Liver (tissue), 9 donors: ENCODE results near the gene GABRG2. TPM values are rescaled to one million over a fixed set of nuclear protein-coding genes. Genes with fewer than 3 reads are reported as not detected.

Source experiments
- DNase-seq: peaks from one replicate; pipeline ENCODE4 v3.0.0-alpha.2; 2017; ENCODE audit warnings: low spot score
- H3K27ac ChIP-seq, 2 donors: one replicate each; pipeline ENCODE4 v1.7.0; 2013; ENCODE audit warnings: inconsistent platforms in 2 of 2, low read length in 2 of 2, control low read depth in 1 of 2, low read depth in 1 of 2, mild to moderate bottlenecking in 1 of 2
- H3K27me3 ChIP-seq, 4 donors: one replicate each; pipeline versions ENCODE4 v1.6.1 to v1.7.0; 2013; ENCODE audit warnings: low read length in 3 of 4, inconsistent platforms in 1 of 4, mild to moderate bottlenecking in 1 of 4, moderate library complexity in 1 of 4; ENCODE audit not compliant: control insufficient read depth in 4 of 4, insufficient read depth in 4 of 4
- H3K36me3 ChIP-seq, 4 donors: one replicate each; pipeline versions ENCODE4 v1.6.1 to v1.7.0; 2013; ENCODE audit warnings: low read length in 3 of 4, mild to moderate bottlenecking in 3 of 4, low read depth in 1 of 4, moderate library complexity in 1 of 4; ENCODE audit not compliant: control insufficient read depth in 4 of 4, insufficient read depth in 3 of 4
- H3K4me1 ChIP-seq, 4 donors: one replicate each; pipeline versions ENCODE4 v1.6.1 to v1.7.0; 2013; ENCODE audit warnings: low read length in 3 of 4, mild to moderate bottlenecking in 3 of 4, moderate library complexity in 1 of 4; ENCODE audit not compliant: control insufficient read depth in 4 of 4, insufficient read depth in 4 of 4
- H3K4me3 ChIP-seq, 3 donors: one replicate each; pipeline versions ENCODE4 v1.6.1 to v1.7.0; 2013; ENCODE audit warnings: low read length in 3 of 3, control low read depth in 1 of 3, low read depth in 1 of 3, mild to moderate bottlenecking in 1 of 3
- H3K9ac ChIP-seq, 2 donors: one replicate each; pipeline ENCODE4 v1.7.0; 2013; ENCODE audit warnings: low read length in 2 of 2, mild to moderate bottlenecking in 2 of 2, moderate library complexity in 2 of 2, control low read depth in 1 of 2, low read depth in 1 of 2
- H3K9me3 ChIP-seq, 4 donors: one replicate each; pipeline versions ENCODE4 v1.6.1 to v1.7.0; 2013; ENCODE audit warnings: low read length in 3 of 4; ENCODE audit not compliant: control insufficient read depth in 4 of 4
- ATF3 ChIP-seq: IDR thresholded peaks from 2 replicates; pipeline ENCODE4 v1.6.1; 2016; ENCODE audit warnings: antibody characterized with exemption
- CTCF ChIP-seq: fragments of 150-350 bp; IDR thresholded peaks from 2 replicates; pipeline ENCODE4 v1.5.1; 2017; ENCODE audit warnings: improper control_type of control experiment, low read depth, low read length; ENCODE audit not compliant: missing input control
- EGR1 ChIP-seq, 2 donors: IDR thresholded peaks; 2 replicates each; pipeline ENCODE4 v1.6.1; 2016 to 2018; ENCODE audit warnings: antibody characterized with exemption in 2 of 2, low read depth in 2 of 2
- FOXA1 ChIP-seq: IDR thresholded peaks from 2 replicates; pipeline ENCODE4 v1.6.1; 2016; ENCODE audit warnings: antibody characterized with exemption
- FOXA2 ChIP-seq: IDR thresholded peaks from 2 replicates; pipeline ENCODE4 v1.6.1; 2016; ENCODE audit warnings: antibody characterized with exemption
- GABPA ChIP-seq, 2 donors: IDR thresholded peaks in 1 of 2; conservative IDR thresholded peaks in 1 of 2; 2 replicates each; pipeline ENCODE4 v1.6.1; 2016; ENCODE audit warnings: antibody characterized with exemption in 2 of 2, mild to moderate bottlenecking in 1 of 2, moderate library complexity in 1 of 2
- HNF4A ChIP-seq, 2 donors: conservative IDR thresholded peaks; 2 replicates each; pipeline ENCODE4 v1.6.1; 2016; ENCODE audit warnings: antibody characterized with exemption in 2 of 2, mild to moderate bottlenecking in 2 of 2
- HNF4G ChIP-seq: IDR thresholded peaks from 2 replicates; pipeline ENCODE4 v1.6.1; 2016; ENCODE audit warnings: antibody characterized with exemption
- JUND ChIP-seq, 2 donors: IDR thresholded peaks; 2 replicates each; pipeline ENCODE4 v1.6.1; 2016; ENCODE audit warnings: antibody characterized with exemption in 2 of 2
- MAX ChIP-seq: IDR thresholded peaks from 2 replicates; pipeline ENCODE4 v1.6.1; 2016; ENCODE audit warnings: antibody characterized with exemption
- NR2F2 ChIP-seq: IDR thresholded peaks from 2 replicates; pipeline ENCODE4 v1.6.1; 2016; ENCODE audit warnings: antibody characterized with exemption
- RAD21 ChIP-seq, 2 donors: IDR thresholded peaks; 2 replicates each; pipeline ENCODE4 v1.6.1; 2016; ENCODE audit warnings: antibody characterized with exemption in 2 of 2, mild to moderate bottlenecking in 2 of 2
- REST ChIP-seq: IDR thresholded peaks from 2 replicates; pipeline ENCODE4 v1.6.1; 2016; ENCODE audit warnings: antibody characterized with exemption, mild to moderate bottlenecking
- RXRA ChIP-seq, 2 donors: IDR thresholded peaks; 2 replicates each; pipeline ENCODE4 v1.6.1; 2017 to 2018; ENCODE audit warnings: antibody characterized with exemption in 2 of 2, mild to moderate bottlenecking in 1 of 2
- SP1 ChIP-seq: IDR thresholded peaks from 2 replicates; pipeline ENCODE4 v1.6.1; 2018; ENCODE audit warnings: antibody characterized with exemption, mild to moderate bottlenecking
- TAF1 ChIP-seq: conservative IDR thresholded peaks from 2 replicates; pipeline ENCODE4 v1.6.1; 2016; ENCODE audit warnings: antibody characterized with exemption, mild to moderate bottlenecking
- YY1 ChIP-seq: IDR thresholded peaks from 2 replicates; pipeline ENCODE4 v1.6.1; 2016; ENCODE audit warnings: antibody characterized with exemption, mild to moderate bottlenecking
- ZBTB33 ChIP-seq: IDR thresholded peaks from 2 replicates; pipeline ENCODE4 v1.6.1; 2016; ENCODE audit warnings: antibody characterized with exemption
- WGBS: extraction: QIAGEN DNeasy Blood & Tissue Kit; methylation state at CpG from one replicate; pipeline ENCODE4 v1.1.7; 2013; 5-methylcytosine and 5-hydroxymethylcytosine counted together
- polyA plus RNA-seq, 2 donors: library from polyadenylated mRNA; stranded (reverse) in 1 of 2; unstranded in 1 of 2; fragments of 200-250 nt in 1 of 2; fragments of >200 nt in 1 of 2; fragmentation: Nextera tagmentation in 1 of 2; extraction: Ambion mirVana in 1 of 2; gene quantifications; one replicate each; pipeline versions ENCODE4 v1.2.1 to v1.2.3, GENCODE V29; 2013 to 2015
- total RNA-seq, 2 donors: library from RNA; depleted of rRNA; stranded (reverse); fragments of >200 nt; gene quantifications; one replicate each; pipeline ENCODE4 v1.2.3, GENCODE V29; 2014
- donor health status: healthy.
- donor health status: healthy.
- donor health status: healthy.
- donor health status: healthy.
- donor health status: healthy.

The GABRG2 gene
- total RNA-seq (under 1 TPM in 1 of 2 donors, not detected in 1; under 0.01 TPM), polyA plus RNA-seq (not detected)

- WGBS, result 9% methylated on average over 21 of the region's 21 CpGs
- Histone ChIP-seq H3K27me3 (peaks cover 0 to 4% (median 0%) of the 10 kb centered on the region in 4 donors), H3K4me1 (no peaks in the 10 kb centered on the region), H3K9ac (no peak within 1 kb of the TSS), H3K9me3 (no peaks in the 10 kb centered on the region), H3K4me3 (no peak within 1 kb of the TSS), H3K36me3 (no peaks in the 10 kb centered on the region), H3K27ac (no peak within 1 kb of the TSS)
- no peak for TF ChIP-seq GABPA (IDR thresholded peaks at IDR 0.05 in 1 of 2, conservative IDR thresholded peaks at IDR 0.05 in 1 of 2)
- TF ChIP-seq EGR1 (IDR thresholded peaks at IDR 0.05; ENCODE audit: low read depth in 2 of 2), result no peak
- no peak for TF ChIP-seq SP1
- no peak for TF ChIP-seq TAF1
- no peak for TF ChIP-seq REST
- no peak for TF ChIP-seq ATF3
- TF ChIP-seq RXRA (IDR thresholded peaks at IDR 0.05), result no peak
- TF ChIP-seq CTCF, result no peak
- no peak for TF ChIP-seq FOXA1
- TF ChIP-seq HNF4A (conservative IDR thresholded peaks at IDR 0.05), result no peak
- TF ChIP-seq FOXA2, result no peak
- TF ChIP-seq MAX, result no peak
- no peak for TF ChIP-seq NR2F2
- no peak for TF ChIP-seq HNF4G
- TF ChIP-seq JUND (IDR thresholded peaks at IDR 0.05), result no peak
- no peak for TF ChIP-seq YY1
- TF ChIP-seq ZBTB33, result no peak
- TF ChIP-seq RAD21 (IDR thresholded peaks at IDR 0.05), result no peak
- DNase-seq, result no peak
Observed at GRCh38 chr5:162067655-162068411, at the start of gene GABRG2. TSS of gene GABRG2 (plus strand) at chr5:162067773. CDS start at chr5:162068000, 227 bp downstream.
